Heart left ventricle (tissue), 16 donors: Measurements from ENCODE around the gene PRKACG. TPM values are rescaled to one million over a fixed set of nuclear protein-coding genes. Genes with fewer than 3 reads are reported as not detected.

Source experiments
- ATAC-seq, 4 donors: fragments of 200-7000 bp; cut with Tn5 transposase; one replicate each; pipeline ENCODE4 v1.9.1; 2020 to 2022; ENCODE audit warnings: moderate library complexity in 4 of 4, mild to moderate bottlenecking in 3 of 4, moderate number of reproducible peaks in 1 of 4
- DNase-seq, 5 donors: peaks; one replicate each; pipeline ENCODE4 v3.0.0-alpha.2; 2020
- H3K27ac ChIP-seq, 12 donors: fragments of 200-600 bp; sonication (generic) in 4 of 12; one replicate each; pipeline versions ENCODE4 v1.5.0 to v1.8.0; 2016 to 2022; ENCODE audit warnings: mild to moderate bottlenecking in 2 of 12
- H3K27me3 ChIP-seq, 9 donors: fragments of 200-600 bp; sonication (generic) in 2 of 9; one replicate each; pipeline versions ENCODE4 v1.5.1 to v1.8.0; 2016 to 2022; ENCODE audit warnings: mild to moderate bottlenecking in 3 of 9
- H3K36me3 ChIP-seq, 9 donors: fragments of 200-600 bp; sonication (generic) in 2 of 9; one replicate each; pipeline versions ENCODE4 v1.5.0 to v1.8.0; 2018 to 2022; ENCODE audit warnings: mild to moderate bottlenecking in 2 of 9
- H3K4me1 ChIP-seq, 12 donors: fragments of 200-600 bp; sonication (generic) in 4 of 12; one replicate each; pipeline versions ENCODE4 v1.5.0 to v1.8.0; 2016 to 2022; ENCODE audit warnings: mild to moderate bottlenecking in 3 of 12
- H3K4me3 ChIP-seq, 12 donors: fragments of 200-600 bp; sonication (generic) in 4 of 12; one replicate each; pipeline versions ENCODE4 v1.5.0 to v1.8.0; 2017 to 2022; ENCODE audit warnings: mild to moderate bottlenecking in 9 of 12, moderate library complexity in 4 of 12
- H3K9me3 ChIP-seq, 12 donors: fragments of 200-600 bp; sonication (generic) in 4 of 12; one replicate each; pipeline versions ENCODE4 v1.5.0 to v1.8.0; 2016 to 2022; ENCODE audit warnings: mild to moderate bottlenecking in 1 of 12
- POLR2A ChIP-seq, 2 donors: fragments of 450-650 bp; IDR thresholded peaks; one replicate each; pipeline ENCODE4 v1.6.1; 2017; ENCODE audit warnings: antibody characterized with exemption in 2 of 2, mild to moderate bottlenecking in 2 of 2, moderate library complexity in 2 of 2
- WGBS, 4 donors: extraction: QIAGEN DNeasy Blood & Tissue Kit in 2 of 4; methylation state at CpG; one replicate each; pipeline versions ENCODE4 v1.1.5 to v1.1.7; 2013 to 2018; 5-methylcytosine and 5-hydroxymethylcytosine counted together
- intact Hi-C, 10 donors: fragments of 100-400 bp; cut with DNase I; formaldehyde crosslinking; loops; one replicate each; pipeline versions ENCODE4 v1.11.1 to v1.14.2; 2022
- polyA plus RNA-seq, 2 donors: library from polyadenylated mRNA; stranded (reverse); fragments of 200-250 nt; gene quantifications; one replicate each; pipeline ENCODE4 v1.2.3, GENCODE V29; 2013
- total RNA-seq, 9 donors: library from RNA; depleted of rRNA in 2 of 9; stranded (reverse); fragments of >200 nt in 2 of 9; fragmentation: NEBNext Ultra II Directional in 3 of 9; extraction: Animal tissue kit (Norgen Biotek cat#: 25700) in 3 of 9; gene quantifications; one replicate each; pipeline versions ENCODE4 v1.1.0 to v1.2.4, GENCODE V29; 2016 to 2023
- TF ChIP-seq, protein P1 (sequence below), 12 donors: fragments of 200-600 bp; sonication (generic) in 4 of 12; IDR thresholded peaks; one replicate each; pipeline versions ENCODE4 v1.5.0 to v1.8.0; 2018 to 2022; ENCODE audit warnings: antibody characterized with exemption in 12 of 12, mild to moderate bottlenecking in 5 of 12
- donor health status: ischemic (EF 13 %, LVEDD 7.1; RV severe dilation, severe dysfunction).
- donor health status: healthy with polysubstance abuse.
- donor health status: DM: no; HTN: yes; CAD: no.
- donor health status: DM: no; HTN: no; CAD: no.
- donor health status: ischemic (EF 25% LVEDD 6.9; RV normal size, moderate dysfunction).
- donor health status: ischemic (EF 25% LVEDD 5.7; RV mildly dilated, moderate dysfunction).
- donor health status: healthy.
- donor health status: DM: yes; HTN: yes; CAD: no.
- donor health status: ischemic (EF 35%, LVEDD 5.7; RV mildly dilated, moderate dysfunction).
- donor health status: nonischemic (EF 11% LVEDD 7.7; RV severe dilation, severe dysfunction).
- donor health status: DM: yes; HTN: yes; CAD: no.
- donor health status: PGD.
- donor health status: ischemic (EF 29% LVEDD 5.4; RV normal size, mild dysfunction).
- donor health status: nonischemic (EF 23%, LVEDD 6.1; RV moderate dilation, normal function).

Gene PRKACG
- total and polyA plus RNA-seq, 11 donors: not detected

DNA sequence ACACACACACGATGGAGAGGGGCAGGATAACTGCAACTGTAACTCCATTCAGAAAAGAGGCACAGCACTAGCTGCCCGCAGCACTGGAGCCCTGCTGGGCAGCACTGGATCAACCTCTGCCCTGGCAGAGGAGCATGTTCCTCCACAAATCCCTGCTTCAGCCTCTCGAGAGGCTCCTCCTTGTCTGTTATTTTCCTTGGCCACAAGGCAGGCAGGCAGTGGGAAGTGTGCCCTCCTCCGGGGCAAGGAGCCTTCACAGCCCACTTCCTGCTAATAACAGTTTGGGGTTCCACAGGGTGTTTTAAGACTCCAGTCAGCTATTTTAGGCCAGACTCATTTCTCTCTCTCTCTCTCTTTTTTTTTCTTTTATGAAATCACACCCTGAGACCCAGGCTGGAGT is 33.5 kb upstream of the PRKACG start:
- Histone ChIP-seq H3K4me3 (no peak overlapping the region), H3K27me3 (no peaks in the 10 kb centered on the region), H3K36me3 (peaks cover 0 to 48% (median 28%) of the 10 kb centered on the region in 9 donors), H3K27ac (peak overlapping the region in 2 of 12 donors; percentile 41 to 49), H3K4me1 (peaks cover 0 to 43% (median 15%) of the 10 kb centered on the region in 12 donors), H3K9me3 (no peaks in the 10 kb centered on the region)
- TF ChIP-seq, protein P1, sequence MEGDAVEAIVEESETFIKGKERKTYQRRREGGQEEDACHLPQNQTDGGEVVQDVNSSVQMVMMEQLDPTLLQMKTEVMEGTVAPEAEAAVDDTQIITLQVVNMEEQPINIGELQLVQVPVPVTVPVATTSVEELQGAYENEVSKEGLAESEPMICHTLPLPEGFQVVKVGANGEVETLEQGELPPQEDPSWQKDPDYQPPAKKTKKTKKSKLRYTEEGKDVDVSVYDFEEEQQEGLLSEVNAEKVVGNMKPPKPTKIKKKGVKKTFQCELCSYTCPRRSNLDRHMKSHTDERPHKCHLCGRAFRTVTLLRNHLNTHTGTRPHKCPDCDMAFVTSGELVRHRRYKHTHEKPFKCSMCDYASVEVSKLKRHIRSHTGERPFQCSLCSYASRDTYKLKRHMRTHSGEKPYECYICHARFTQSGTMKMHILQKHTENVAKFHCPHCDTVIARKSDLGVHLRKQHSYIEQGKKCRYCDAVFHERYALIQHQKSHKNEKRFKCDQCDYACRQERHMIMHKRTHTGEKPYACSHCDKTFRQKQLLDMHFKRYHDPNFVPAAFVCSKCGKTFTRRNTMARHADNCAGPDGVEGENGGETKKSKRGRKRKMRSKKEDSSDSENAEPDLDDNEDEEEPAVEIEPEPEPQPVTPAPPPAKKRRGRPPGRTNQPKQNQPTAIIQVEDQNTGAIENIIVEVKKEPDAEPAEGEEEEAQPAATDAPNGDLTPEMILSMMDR (IDR thresholded peaks at IDR 0.05): no peak
- TF ChIP-seq POLR2A (IDR thresholded peaks at IDR 0.05): no peak
- intact Hi-C loops: loop anchor here in 1 of 10 donors (10.0 kb wide), 1 partner anchor 827 kb away; no protein-coding TSS in a partner anchor
- 60 to 72% (median 62%) methylated on average over 4 of the region's 4 CpGs for whole genome bisulfite sequencing, 4 donors
- DNase-seq (no peak), ATAC-seq (no peak)

DNA sequence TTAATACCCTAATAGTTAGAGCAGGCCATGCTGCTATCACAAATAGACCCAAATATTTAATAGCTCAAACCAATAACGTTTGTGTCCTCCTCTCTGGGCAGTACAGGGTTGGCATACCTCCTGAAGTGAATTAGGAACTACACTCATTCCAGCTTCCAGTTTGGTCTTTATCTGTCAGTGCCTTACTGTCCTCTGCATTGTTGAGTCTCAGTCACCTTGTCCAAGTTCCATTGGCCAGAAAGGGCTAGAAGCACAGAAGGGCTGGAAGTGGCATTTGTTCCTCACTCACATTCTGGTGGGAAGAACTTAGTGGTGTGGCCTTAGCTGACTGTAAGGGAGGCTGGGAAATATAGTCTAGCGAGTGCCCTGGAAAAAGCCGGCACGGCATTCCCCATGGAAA is 32.8 kb upstream of the PRKACG start:
- Histone ChIP-seq H3K27ac (peak overlapping the region in 5 of 12 donors; percentile 28 to 71 (median 39)), H3K4me3 (no peak overlapping the region), H3K4me1 (peaks cover 0 to 50% (median 15%) of the 10 kb centered on the region in 12 donors), H3K36me3 (peaks cover 0 to 48% (median 28%) of the 10 kb centered on the region in 9 donors), H3K27me3 (no peaks in the 10 kb centered on the region), H3K9me3 (no peaks in the 10 kb centered on the region)
- DNase-seq (no peak), ATAC-seq (peak; percentile 21 to 41 (median 34))
- 56 to 72% (median 69%) methylated on average over 4 of the region's 4 CpGs for WGBS, 4 donors
- TF ChIP-seq, protein P1 (IDR thresholded peaks at IDR 0.05): no peak
- TF ChIP-seq POLR2A (IDR thresholded peaks at IDR 0.05): no peak
- intact Hi-C loops: loop anchor here in 1 of 10 donors (10.0 kb wide), 1 partner anchor 828 kb away; no protein-coding TSS in a partner anchor

DNA sequence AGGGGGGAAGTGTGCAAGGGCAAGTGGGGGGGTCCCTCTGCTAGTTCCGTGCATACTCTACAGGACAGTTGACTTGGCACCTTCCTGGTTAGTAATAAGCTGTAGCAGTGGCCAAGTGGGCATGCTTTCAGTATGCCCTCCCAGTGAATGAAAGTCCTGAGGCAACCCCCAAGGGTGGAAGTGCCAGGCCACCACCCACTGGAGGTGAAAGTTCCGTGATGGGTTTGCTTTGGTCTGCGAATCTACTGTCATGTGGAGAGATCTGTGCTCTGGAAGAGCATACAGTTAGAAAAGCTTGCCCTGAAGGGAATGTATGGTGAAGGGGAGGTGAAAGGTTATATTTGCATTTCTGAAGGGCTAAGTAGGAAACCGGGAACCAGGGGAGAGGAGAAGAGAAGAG is 31.9 kb upstream of the PRKACG start:
- 58 to 80% (median 78%) methylated on average over 4 of the region's 4 CpGs for WGBS, 4 donors

More for the DNA sequence above, 31.9 kb upstream of the PRKACG start:
- Histone ChIP-seq H3K4me3 (no peak overlapping the region), H3K4me1 (peaks cover 0 to 57% (median 17%) of the 10 kb centered on the region in 12 donors), H3K9me3 (no peaks in the 10 kb centered on the region), H3K27me3 (no peaks in the 10 kb centered on the region), H3K36me3 (peaks cover 0 to 43% (median 26%) of the 10 kb centered on the region in 9 donors), H3K27ac (peak overlapping the region in 1 of 12 donors; percentile 71)
- intact Hi-C loops: loop anchor here in 1 of 10 donors (10.0 kb wide), 1 partner anchor 829 kb away; no protein-coding TSS in a partner anchor
- TF ChIP-seq POLR2A (IDR thresholded peaks at IDR 0.05): no peak
- TF ChIP-seq, protein P1 (IDR thresholded peaks at IDR 0.05): no peak
- ATAC-seq (no peak), DNase-seq (no peak)
